Middle frontal gyrus (tissue), 1 donor: Measurements from ENCODE around the gene VPS51.
A peak's percentile ranks its signal among the peaks of the same experiment; 100 is the strongest.

Source experiments
- DNase-seq: peaks from one replicate; pipeline ENCODE4 v3.0.0-alpha.2; 2015; ENCODE audit warnings: low spot score; ENCODE audit errors: extremely low spot score

VPS51 gene

GRCh38 chr11:65107078-65107477 is 11.1 kb downstream of the VPS51 start:
- DNase-seq, result no peak

- no peak for DNase-seq
Observed at GRCh38 chr11:65107751-65108468, 11.9 kb downstream of the VPS51 start.

- DNase-seq, result no peak
Observed at GRCh38 chr11:65108469-65109123, 12.6 kb downstream of the VPS51 start.

GRCh38 chr11:65109231-65110198 is 13.5 kb downstream of the VPS51 start:
- DNase-seq, result no peak

GRCh38 chr11:65110354-65110861 is 14.4 kb downstream of the VPS51 start:
- DNase-seq, result peak; percentile 81

- no peak for DNase-seq
Observed at GRCh38 chr11:65111159-65111743, 15.2 kb downstream of the VPS51 start.

GRCh38 chr11:65111744-65112545 is 15.9 kb downstream of the VPS51 start, which contains the start of gene TM7SF2:
Gene TM7SF2, plus strand, starts transcription at chr11:65111872. Its CDS starts 144 bp downstream, at chr11:65112016.
- peak; percentile 96 for DNase-seq

GRCh38 chr11:65112546-65113360 is 16.7 kb downstream of the VPS51 start:
- no peak for DNase-seq

GRCh38 chr11:65113361-65113756 is 17.3 kb downstream of the VPS51 start:
- no peak for DNase-seq

GRCh38 chr11:65113839-65114238 is 17.8 kb downstream of the VPS51 start:
- no peak for DNase-seq

- no peak for DNase-seq
Observed at GRCh38 chr11:65114538-65115171, 18.6 kb downstream of the VPS51 start.

- DNase-seq, result no peak
Observed at GRCh38 chr11:65115361-65116082, 19.5 kb downstream of the VPS51 start.

- DNase-seq, result no peak
Observed at GRCh38 chr11:65116370-65117205, 20.6 kb downstream of the VPS51 start.

GRCh38 chr11:65117206-65118096 is 21.4 kb downstream of the VPS51 start, which contains the start of gene ZNHIT2:
Gene ZNHIT2, minus strand, starts transcription at chr11:65117701. Its CDS starts 48 bp downstream, at chr11:65117653.
- peak; percentile 98 for DNase-seq

- no peak for DNase-seq
Observed at GRCh38 chr11:65118097-65118837, 22.3 kb downstream of the VPS51 start.
